Activated effector memory CD4-positive, alpha-beta T cell treated with anti-CD3 and anti-CD28 coated beads, Interleukin-2, amount 50 U/mL, for 16 hours (primary cell): ENCODE data around the gene HMGCL.
"Not testable (repeated sequence)": the region's sequence is repeated elsewhere in the genome, so short reads cannot be mapped to it uniquely, and the experiment has no call there.

ENCODE experiments used
- DNase-seq: peaks from one replicate; pipeline ENCODE4 v3.0.0-alpha.2; 2020

Gene HMGCL

DNA sequence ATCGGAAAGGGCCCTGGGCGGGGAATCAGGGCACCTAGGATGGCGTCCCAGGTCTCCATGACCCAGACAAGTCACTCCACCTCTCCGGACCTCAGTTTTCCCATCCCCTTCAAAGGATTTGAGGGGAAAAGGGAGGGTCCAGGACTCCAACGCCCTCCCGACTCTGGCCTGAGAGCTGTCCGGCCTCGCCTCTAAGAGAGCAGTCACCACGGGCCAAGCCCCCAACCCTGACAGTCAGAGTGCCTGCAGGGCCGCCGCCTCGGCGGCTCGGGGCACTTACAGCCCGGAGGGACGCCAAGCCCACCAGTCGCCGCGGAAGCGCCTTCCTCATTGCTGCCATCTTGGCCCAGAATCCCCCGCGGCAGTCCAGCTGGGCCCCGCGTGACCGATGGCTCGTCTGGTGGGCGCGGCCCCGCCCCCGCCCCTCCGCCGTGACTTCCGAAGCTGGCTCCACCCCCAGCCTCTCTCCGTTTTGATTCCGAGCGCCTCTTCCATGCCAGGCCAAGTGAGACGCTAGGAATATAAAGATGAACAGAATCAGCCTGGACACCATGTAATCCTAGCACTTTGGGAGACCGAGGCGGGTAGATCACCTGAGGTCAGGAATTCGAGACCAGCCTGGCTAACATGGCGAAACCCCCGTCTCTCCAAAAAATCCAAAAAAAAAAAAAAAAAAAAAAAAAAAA lies at the start of gene HMGCL:
HMGCL (minus strand) TSS at position 354 of the 686 bp plus-strand sequence; CDS start at position 340, 14 bp downstream.
- peak; percentile 96 for DNase-seq

DNA sequence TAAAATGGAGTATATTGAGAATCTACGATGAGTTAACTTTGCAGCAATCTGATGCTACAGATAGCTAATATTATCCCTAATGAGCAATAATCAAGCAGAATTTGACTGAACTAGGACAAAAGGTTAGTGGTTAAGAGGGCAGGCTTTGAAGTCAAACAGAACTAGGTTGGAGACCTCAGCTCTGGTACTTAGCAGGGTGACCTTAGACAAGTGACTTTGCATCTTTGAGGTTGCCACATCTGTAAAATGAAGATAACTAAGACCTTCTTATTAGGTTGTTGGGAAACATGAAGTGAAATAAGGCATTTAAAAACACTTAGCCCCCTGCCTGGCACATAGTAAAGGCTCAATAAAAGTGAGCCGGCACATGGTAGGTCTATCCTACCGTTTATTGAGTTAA lies 47.2 kb upstream of the HMGCL start:
- no peak for DNase-seq

DNA sequence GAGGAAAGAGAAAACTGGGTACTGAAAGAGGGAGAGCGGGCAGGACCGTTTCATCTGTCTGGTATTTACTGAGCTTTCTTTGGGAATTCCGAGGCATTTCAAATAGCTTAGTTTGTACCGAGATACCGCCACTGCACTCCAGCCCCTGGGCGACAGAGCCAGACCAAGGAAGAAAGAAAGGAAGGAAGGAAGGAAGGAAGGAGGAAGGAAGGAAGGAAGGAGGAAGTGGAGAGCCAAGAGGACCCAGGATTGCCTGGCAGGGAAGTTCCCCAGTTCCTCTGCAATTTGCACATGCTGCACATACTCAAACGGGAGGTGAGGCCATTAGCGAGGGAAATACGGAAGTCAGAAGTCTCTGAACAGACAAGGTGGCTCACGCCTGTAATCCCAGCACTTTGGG lies 43.8 kb upstream of the HMGCL start:
- DNase-seq: no peak

DNA sequence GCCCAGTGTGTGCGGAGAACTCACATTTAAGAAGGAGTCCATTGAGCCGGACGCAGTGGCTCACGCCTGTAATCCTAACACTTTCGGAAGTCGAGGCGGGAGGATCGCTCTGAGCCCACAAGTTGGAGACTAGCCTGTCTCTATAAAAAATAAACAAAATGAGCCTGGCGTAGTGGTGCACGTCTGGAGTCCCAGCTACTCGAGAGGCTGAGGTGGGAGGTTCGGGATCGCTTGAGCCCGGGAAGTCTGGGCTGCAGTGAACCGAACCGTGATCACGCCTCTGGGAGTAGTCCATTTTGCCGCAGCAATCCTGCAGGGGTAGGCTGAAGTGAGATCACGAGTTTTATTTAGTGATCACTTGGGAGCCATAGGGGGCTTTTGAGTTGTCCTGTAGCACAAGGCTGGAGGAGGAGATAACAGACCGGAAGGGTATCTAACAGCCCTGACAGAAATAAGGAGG lies 43.4 kb upstream of the HMGCL start:
- no peak for DNase-seq

DNA sequence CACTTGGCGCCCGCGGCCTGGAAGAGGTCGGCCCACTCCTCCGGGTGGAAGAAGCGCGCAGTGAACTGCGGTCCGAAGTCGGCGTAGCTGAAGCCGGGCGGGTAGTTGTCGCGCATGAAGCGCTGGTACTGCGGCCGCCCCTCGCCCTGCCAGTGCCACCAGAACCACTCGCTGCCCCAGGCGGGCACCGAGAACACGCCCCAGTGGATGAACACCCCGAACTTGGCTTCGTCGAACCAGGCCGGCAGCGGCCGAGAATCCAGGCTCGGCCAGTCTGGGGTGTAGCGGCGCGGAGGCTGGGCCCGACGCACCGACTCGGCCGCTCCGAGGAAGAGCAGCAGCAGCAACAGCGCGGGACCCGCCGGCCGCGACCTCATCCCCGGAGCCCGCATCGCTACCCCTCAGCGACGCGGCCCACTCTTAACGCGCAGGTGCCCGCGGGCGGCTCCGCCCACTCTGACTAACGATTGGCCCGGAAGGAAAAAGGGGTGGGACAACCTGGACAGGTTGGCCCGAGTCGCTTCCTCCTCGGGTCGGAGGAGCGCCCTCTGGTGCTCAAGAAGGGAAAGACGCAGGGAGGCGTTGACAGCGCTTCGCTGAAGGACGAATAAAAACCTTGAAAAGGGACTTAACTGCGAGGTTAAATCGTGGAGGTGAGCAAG lies 42.8 kb upstream of the HMGCL start, which contains the start of gene FUCA1:
FUCA1 (minus strand) TSS at position 396 of the 662 bp plus-strand sequence; CDS start at position 392, 4 bp downstream.
- DNase-seq: peak; percentile 98

DNA sequence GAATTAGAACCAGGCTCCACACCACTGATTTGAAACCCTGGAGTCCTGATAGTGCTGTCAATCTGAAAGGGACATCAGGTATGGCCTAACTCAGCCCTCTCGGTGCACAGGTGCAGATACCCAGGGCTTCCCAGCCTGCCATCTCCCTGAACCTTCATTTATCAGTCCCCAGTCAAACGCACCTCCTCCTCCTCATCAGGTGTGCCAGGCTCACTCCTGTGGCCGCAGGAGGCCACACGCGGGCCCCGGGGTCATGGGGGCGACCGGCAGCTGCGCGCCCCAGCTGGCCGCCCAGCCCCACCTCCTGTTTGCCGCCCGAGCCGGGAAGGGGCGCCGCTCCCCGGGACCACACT lies 42.3 kb upstream of the HMGCL start:
- DNase-seq: no peak

DNA sequence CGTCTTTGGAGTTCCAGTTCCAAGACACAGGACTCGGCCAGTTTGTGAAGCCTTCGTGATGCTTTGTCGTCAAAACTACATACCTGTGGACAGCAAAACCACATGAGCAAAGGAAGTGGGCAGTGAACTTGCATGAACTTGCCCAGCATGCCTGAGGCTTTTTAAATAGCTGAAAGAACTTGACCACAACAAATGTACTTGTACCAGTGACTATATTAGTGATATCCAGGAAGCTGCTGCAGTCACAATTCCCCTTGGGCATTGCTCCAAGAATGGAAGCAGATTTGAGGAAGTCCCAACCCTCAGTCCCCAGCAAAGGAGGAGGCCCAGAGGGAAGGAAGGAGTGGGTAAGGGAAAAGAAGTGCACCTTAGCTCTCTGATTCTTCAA lies 40.3 kb upstream of the HMGCL start:
- DNase-seq: no peak

GRCh38 chr1:23864801-23865542 lies 39.7 kb upstream of the HMGCL start:
- no peak for DNase-seq

DNA sequence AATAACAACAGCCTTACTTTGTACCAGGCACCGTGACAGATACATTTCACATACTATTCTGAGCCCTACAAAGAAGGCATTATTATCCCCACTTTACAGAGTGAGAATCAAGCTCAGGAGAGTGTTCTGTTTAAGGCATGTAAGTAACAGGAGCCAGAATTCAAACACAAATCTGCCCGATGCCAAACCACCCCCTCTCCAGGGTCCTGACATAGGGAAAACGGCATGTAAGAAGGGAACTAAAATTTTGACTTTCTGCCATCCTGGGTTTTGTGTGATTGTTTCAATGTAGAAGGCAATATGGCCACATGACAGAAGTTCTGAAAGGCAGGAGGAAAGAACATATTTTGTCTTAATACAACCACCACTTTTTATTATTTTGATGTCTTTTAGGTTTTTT lies 37.4 kb upstream of the HMGCL start:
- no peak for DNase-seq

DNA sequence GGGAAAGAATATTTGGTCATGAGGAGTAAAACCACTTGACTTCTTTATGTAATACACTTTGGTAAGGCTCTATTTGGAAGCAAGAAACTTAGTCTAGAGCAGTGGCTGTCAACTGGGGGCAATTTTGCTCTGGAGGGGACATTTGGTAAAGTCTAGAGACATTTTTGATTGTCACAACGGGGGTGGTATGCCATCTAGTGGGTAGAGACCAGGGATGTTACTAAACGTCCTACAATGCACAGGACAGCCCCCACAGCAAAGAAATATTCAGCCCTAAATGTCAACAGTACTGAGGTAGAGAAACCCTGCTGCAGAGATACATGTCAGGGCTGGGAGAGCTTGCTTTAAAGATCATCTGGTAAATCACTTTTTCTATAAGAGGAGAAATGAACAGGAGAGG lies 29.3 kb upstream of the HMGCL start:
- no peak for DNase-seq

- not testable (repeated sequence) for DNase-seq
These were observed 27.9 kb upstream of the HMGCL start for GRCh38 chr1:23853124-23853523.

DNA sequence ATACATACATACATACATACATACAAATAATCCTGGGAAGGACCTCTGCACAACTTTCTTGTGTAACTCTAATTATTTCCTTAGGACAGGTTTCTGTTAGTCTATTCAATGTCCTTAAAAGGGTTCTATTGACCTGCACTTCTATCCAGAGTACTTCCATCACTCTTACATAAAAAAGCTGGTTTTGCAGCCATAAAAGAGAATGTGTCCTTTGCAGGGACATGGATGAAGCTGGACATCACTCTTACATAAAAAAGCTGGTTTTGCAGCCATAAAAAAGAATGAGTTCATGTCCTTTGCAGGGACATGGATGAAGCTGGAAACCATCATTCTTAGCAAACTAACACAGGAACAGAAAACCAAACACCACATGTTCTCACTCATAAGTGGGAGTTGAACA lies 26.2 kb upstream of the HMGCL start:
- not testable (repeated sequence) for DNase-seq

DNA sequence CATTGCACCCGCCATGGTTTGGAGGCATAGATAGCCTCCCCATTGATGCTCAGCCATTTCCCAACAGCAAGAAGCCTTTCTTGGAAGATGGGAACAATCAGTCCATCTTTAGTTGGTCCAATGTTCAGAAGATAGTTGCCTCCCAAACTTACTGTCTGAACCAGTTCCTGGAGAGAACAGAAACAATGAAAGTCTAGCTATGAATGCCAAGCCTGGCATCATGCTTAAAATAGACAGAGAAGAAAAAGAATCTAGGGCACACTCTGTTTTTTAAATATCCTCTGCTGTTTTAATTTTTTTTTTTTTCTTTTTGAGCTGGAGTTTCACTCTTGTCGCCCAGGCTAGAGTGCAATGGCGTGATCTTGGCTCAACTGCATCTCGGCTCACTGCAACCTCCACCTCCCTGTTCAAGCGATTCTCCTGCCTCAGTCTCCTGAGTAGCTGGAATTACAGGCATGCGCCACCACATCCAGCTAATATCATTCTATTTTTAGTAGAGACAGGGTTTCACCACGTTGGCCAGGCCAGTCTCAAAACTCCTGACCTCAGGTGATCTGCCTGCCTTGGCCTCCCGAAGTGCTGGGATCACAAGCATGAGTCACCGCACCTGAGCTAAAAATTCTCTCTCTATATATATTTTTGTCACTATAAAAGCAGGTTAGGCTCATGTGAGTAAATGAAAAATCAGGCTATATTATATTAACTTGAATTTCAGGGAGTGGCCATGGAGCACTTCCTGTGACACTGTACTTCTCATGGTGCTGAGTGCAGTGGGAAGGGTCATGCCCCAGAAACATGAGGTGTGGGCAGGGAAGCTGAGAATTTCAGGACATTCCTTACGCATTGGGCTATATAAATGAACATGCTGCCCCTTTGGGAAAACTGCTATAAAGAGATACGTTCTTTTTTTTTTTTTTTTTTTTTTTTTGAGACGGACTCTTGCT lies 23.7 kb upstream of the HMGCL start:
- DNase-seq: no peak

DNA sequence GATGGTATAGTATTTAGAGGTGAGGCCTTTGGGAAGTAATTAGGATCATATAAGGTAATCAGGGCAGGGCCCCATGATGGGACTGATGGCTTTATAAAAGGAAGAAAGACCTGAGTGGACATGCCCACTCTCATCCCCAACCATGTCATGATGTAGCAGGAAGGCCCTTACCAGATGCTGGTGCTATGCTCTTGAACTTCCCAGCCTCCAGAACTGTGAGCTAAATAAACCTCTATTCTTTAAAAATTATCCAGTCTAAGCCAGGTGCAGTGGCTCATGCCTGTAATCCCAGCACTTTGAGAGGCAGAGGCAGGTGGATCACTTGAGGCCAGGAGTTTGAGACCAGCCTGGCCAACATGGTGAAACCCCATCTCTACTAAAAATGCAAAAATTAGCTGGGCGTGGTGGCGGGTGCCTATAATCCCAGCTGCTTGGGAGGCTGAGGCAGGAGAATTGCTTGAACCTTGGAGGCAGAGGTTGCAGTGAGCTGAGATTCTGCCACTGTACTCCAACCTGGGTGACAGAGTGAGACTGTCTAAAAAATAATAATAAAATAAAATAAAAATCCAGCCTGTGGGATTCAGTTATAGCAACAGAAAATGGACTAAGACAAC lies 22.4 kb upstream of the HMGCL start:
- DNase-seq: not testable (repeated sequence)

GRCh38 chr1:23845163-23845562 lies 19.9 kb upstream of the HMGCL start:
- no peak for DNase-seq

GRCh38 chr1:23843644-23844043 lies 18.4 kb upstream of the HMGCL start:
- no peak for DNase-seq

GRCh38 chr1:23838401-23838866 lies 13.2 kb upstream of the HMGCL start:
- peak; percentile 91 for DNase-seq

DNA sequence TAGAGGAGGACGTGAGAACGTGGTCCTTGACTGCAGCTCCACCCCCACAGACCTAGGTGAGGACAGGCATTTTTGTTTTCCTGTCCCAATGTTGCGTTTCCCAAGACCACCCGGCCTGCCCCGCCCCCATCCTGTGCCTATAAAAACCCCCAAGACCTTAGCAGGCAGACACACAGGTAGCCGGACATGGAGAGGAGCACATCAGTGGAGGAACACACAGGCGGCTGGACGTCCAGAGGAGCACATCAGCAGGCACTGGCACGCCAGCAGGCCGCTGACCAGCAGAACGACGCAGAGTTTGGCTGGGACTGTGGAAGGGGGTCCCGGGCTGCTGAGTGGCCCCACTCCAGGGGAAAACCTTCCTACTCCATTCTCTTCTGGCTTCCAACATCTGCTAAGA lies 12.7 kb upstream of the HMGCL start:
- no peak for DNase-seq

DNA sequence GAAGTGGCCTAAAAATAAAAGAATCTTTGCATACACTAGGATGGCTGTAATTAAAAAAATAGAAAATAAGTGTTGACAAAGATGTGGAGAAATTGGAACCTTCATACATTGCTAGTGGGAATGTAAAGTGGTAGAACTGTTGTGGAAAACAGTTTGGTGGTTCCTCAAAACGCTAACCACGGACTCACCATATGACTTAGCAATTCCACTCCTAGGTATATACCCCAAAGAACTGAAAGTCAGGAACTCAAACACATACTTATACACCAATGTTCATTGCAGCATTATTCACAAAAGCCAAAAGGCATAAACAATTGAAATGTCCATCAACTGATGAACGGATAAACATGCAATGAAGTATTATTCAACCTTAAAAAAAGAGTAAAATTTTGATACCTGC lies 10.8 kb upstream of the HMGCL start:
- DNase-seq: no peak

DNA sequence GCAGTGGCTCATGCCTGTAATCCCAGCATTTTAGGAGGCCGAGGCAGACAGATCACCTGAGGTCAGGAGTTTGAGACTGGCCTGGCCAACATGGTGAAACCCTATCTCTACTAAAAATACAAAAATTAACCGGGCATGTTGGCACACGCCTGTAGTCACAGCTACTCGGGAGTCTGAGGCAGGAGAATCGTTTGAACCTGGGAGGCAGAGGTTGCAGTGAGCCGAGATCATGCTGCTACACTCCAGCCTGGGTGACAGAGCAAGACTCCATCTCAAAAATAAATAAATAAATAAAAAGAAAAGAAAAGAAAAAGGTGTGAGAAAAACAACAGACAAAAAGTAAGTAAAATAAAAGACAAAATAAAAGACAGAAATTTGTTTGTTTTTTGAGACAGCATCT lies 8.9 kb upstream of the HMGCL start:
- not testable (repeated sequence) for DNase-seq

- DNase-seq: no peak
These were observed 2.5 kb upstream of the HMGCL start for GRCh38 chr1:23827717-23828116.

DNA sequence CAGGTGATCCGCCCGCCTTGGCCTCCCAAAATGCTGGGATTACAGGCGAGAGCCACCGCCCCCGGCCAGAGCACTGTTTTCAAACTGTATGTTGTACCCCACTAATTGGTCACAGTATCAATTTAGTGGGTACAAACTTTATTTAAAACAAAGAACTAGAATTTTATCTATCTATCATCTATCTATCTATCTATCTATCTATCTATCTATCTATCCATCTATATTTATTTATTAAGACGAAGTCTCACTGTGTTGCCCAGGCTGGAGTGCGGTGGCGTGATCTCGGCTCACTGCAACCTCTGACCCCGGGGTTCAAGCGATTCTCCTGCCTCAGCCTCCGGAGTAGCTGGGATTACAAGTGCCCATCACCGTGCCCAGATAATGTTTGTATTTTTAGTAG lies 1.4 kb upstream of the HMGCL start:
- not testable (repeated sequence) for DNase-seq
